Activated naive CD8-positive, alpha-beta T cell treated with anti-CD3 and anti-CD28 coated beads for 36 hours (primary cell): ENCODE data around the gene NOTCH2. TPM values are rescaled to one million over a fixed set of nuclear protein-coding genes. Genes with fewer than 3 reads are reported as not detected.

ENCODE experiments used
- DNase-seq: peaks from one replicate; pipeline ENCODE4 v3.0.0; 2021
- H3K27ac Mint-ChIP-seq: one replicate; pipeline ENCODE4 v1.8.0; 2022; ENCODE audit warnings: mild to moderate bottlenecking, moderate library complexity, mixed read lengths
- H3K27me3 Mint-ChIP-seq: one replicate; pipeline ENCODE4 v1.8.0; 2022; ENCODE audit warnings: mild to moderate bottlenecking, mixed read lengths
- H3K36me3 Mint-ChIP-seq: one replicate; pipeline ENCODE4 v1.8.0; 2021; ENCODE audit warnings: mild to moderate bottlenecking, mixed read lengths
- H3K4me1 Mint-ChIP-seq: one replicate; pipeline ENCODE4 v1.8.0; 2021; ENCODE audit warnings: mixed read lengths
- H3K4me3 Mint-ChIP-seq: one replicate; pipeline ENCODE4 v1.8.0; 2022; ENCODE audit warnings: mild to moderate bottlenecking, moderate library complexity, mixed read lengths
- H3K9me3 Mint-ChIP-seq: one replicate; pipeline ENCODE4 v1.8.0; 2022; ENCODE audit warnings: mixed read lengths
- total RNA-seq, 2 experiments: library from RNA; stranded (reverse); gene quantifications; one replicate each; pipeline ENCODE4 v1.2.3, GENCODE V29; 2021

The NOTCH2 gene
- total RNA-seq, 2 experiments from 2014 or later, result 39.5 to 46.2 TPM

GRCh38 chr1:119917304-119918055 lies 152.0 kb downstream of the NOTCH2 start:
- Mint-ChIP-seq H3K9me3 (no peaks in the 10 kb centered on the region), H3K4me3 (no peak overlapping the region), H3K27ac (no peak overlapping the region), H3K27me3 (no peaks in the 10 kb centered on the region), H3K36me3 (peaks cover 36% of the 10 kb centered on the region), H3K4me1 (no peaks in the 10 kb centered on the region)
- no peak for DNase-seq

GRCh38 chr1:119915517-119915916 lies 153.9 kb downstream of the NOTCH2 start:
- H3K36me3 Mint-ChIP-seq, result peaks cover 28% of the 10 kb centered on the region
- no peak overlapping the region for H3K4me3 Mint-ChIP-seq
- no peak for DNase-seq
- no peaks in the 10 kb centered on the region for H3K27me3 Mint-ChIP-seq
- H3K9me3 Mint-ChIP-seq, result no peaks in the 10 kb centered on the region
- H3K4me1 Mint-ChIP-seq, result no peaks in the 10 kb centered on the region
- no peak overlapping the region for H3K27ac Mint-ChIP-seq

- Mint-ChIP-seq H3K27ac (no peak overlapping the region), H3K4me3 (no peak overlapping the region), H3K36me3 (peaks cover 26% of the 10 kb centered on the region), H3K4me1 (no peaks in the 10 kb centered on the region), H3K27me3 (no peaks in the 10 kb centered on the region), H3K9me3 (no peaks in the 10 kb centered on the region)
- DNase-seq, result no peak
These were observed 155.4 kb downstream of the NOTCH2 start for GRCh38 chr1:119914071-119914470.

DNA sequence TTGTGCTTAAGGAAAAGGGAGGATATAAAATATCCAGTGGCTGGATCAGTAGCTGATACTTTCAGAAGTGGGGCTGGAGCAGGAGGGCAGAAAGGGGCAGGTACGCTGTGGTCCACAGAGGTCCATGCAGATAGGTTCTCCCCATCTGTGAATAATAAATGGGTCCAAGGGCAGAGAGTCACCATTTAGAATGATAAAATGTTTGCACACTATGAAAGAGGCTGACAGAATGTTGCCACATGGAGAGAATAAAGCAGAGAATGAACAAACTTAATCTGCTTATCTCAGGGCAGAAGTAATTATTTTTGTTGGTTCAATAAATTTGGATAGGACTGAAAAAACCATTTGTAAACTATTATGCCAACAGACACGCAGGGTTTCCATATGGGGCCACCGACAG lies 156.5 kb downstream of the NOTCH2 start:
- Mint-ChIP-seq H3K36me3 (peaks cover 23% of the 10 kb centered on the region), H3K4me1 (no peaks in the 10 kb centered on the region), H3K4me3 (no peak overlapping the region), H3K27ac (no peak overlapping the region), H3K9me3 (no peaks in the 10 kb centered on the region), H3K27me3 (no peaks in the 10 kb centered on the region)
- no peak for DNase-seq

DNA sequence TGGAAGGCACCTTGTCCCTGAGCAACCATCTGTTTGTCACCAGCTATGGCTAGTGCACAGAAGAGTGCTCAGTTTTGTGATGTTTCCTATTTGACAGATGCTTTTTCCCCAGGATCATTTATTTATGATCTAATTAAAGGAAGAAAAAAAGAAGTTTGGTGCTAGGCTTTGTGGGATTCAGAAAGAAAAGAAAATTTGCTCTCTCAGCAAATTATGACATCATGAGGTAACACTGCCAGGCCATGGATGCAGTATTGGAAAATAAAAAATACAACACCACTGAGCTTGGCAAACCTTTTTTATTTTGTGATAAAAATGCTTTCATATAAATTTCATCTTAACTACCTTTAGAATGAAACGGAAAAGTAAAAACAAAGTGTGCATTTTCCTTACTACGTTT lies 157.7 kb downstream of the NOTCH2 start:
- Mint-ChIP-seq H3K4me3 (no peak overlapping the region), H3K27me3 (peaks cover 4% of the 10 kb centered on the region), H3K9me3 (no peaks in the 10 kb centered on the region), H3K4me1 (no peaks in the 10 kb centered on the region), H3K36me3 (peaks cover 18% of the 10 kb centered on the region), H3K27ac (no peak overlapping the region)
- DNase-seq, result no peak

GRCh38 chr1:119910618-119911017 lies 158.8 kb downstream of the NOTCH2 start:
- H3K4me1 Mint-ChIP-seq, result no peaks in the 10 kb centered on the region

DNA sequence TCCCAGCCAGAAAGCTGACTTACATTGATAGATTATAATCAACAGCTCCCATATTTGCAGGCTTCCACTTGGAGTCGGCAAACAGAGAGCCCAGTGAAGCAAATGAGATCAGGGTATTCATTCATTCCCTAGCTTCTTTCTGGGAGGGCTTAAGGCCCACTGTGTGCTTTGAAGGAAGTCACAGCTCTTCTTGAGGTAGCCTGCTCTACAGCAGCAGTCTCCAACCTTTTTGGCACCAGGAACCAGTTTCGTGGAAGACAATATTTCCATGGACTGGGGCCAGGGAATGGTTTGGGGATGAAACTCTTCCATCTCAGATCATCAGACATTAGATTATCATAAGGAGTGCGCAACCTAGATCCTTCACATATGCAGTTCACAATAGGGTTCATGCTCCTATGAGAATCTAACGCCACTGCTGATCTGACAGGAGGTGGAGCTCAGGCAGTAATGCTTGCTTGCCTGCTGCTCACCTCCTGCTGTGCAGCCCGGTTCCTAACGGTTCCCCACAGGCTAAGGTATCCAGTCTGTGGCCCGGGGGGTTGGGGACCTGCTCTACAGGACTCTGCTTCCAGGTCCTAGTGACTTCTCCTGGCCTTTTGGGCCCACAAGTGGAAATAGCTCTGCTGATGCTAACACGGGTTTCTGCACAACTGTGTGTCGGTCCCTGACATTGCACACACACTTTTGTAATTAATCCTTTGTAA lies 159.4 kb downstream of the NOTCH2 start:
- Mint-ChIP-seq H3K4me3 (no peak overlapping the region), H3K27me3 (peaks cover 9% of the 10 kb centered on the region), H3K9me3 (peaks cover 7% of the 10 kb centered on the region), H3K36me3 (peaks cover 3% of the 10 kb centered on the region), H3K27ac (no peak overlapping the region), H3K4me1 (no peaks in the 10 kb centered on the region)
- no peak for DNase-seq

More at GRCh38 chr1:119910618-119911017, 158.8 kb downstream of the NOTCH2 start:
- no peak overlapping the region for H3K27ac Mint-ChIP-seq
- peaks cover 3% of the 10 kb centered on the region for H3K9me3 Mint-ChIP-seq
- DNase-seq, result no peak
- peaks cover 7% of the 10 kb centered on the region for H3K27me3 Mint-ChIP-seq
- peaks cover 9% of the 10 kb centered on the region for H3K36me3 Mint-ChIP-seq
- no peak overlapping the region for H3K4me3 Mint-ChIP-seq

DNA sequence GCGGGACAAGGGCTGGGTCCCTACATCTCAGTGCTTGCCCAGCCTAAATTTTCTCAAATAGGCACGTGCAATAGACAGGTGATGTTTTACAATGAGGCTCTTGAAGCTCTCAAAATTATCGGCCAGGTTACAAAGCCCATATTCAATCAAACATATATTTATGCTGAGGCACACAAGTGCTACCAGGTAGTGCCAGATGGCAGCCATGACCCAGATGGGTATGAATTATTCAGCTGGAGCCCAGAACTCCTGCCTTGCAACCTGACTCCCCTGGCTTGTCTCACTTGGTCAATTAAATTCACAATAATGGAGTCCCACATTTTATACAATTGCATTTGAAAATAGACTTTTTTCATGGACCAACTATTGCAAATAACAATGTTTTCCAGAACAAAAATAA lies 160.8 kb downstream of the NOTCH2 start:
- Mint-ChIP-seq H3K4me1 (no peaks in the 10 kb centered on the region), H3K27ac (no peak overlapping the region), H3K27me3 (peaks cover 9% of the 10 kb centered on the region), H3K36me3 (no peaks in the 10 kb centered on the region), H3K9me3 (peaks cover 11% of the 10 kb centered on the region), H3K4me3 (no peak overlapping the region)
- no peak for DNase-seq

DNA sequence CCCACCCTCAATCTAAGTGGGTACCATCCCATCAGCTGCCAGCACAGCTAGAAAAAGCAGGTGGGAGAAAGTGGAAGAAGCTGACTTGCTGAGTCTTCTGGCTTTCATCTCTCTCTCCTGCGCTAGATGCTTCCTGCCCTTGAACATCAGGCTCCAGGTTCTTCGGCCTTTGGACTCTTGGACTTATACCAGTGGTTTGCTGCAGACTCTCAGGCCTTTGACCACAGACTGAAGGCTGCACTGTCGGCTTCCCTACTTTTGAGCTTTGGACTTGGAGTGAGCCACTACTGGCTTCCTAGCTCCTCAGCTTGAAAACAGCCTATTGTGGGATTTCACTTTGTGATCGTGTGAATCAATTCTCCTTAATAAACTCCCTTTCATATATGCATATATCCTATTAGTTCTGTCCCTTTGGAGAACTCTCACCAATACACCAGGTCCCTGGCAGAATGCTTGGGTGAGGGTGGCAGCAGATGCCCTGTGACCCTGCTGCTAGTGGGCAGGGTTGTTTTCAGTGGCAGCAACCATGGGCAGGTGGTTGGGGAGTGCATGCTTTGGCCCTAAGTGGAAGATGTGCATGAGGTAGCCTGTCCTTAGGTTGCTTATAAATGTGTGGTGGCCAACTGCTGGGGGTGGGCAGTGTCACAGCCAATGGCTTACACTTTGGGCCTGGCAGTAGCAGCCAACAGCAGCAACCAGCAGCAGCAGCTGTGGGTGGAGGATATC lies 162.4 kb downstream of the NOTCH2 start:
- Mint-ChIP-seq H3K4me1 (no peaks in the 10 kb centered on the region), H3K27me3 (peaks cover 14% of the 10 kb centered on the region), H3K9me3 (peaks cover 11% of the 10 kb centered on the region), H3K4me3 (no peak overlapping the region), H3K36me3 (no peaks in the 10 kb centered on the region), H3K27ac (no peak overlapping the region)
- DNase-seq, result no peak

DNA sequence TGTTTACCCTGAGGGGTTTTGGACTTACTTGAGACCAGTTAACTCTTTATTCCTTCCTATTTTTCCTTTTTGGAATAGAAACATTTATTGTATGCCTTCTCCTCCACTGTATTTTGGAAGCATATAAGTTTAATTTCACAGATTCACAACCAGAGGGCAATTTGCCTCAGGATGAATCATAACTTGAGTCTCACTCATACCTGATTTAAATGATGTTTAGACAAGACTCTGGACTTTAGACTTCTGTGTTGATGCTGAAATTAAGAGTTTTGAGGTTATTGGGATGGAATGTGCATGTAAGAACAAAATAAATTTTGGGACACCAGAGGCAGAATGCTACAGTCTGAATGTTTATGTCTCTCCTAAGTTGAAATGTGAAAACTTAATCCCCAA lies 166.0 kb downstream of the NOTCH2 start:
- Mint-ChIP-seq H3K27ac (no peak overlapping the region), H3K4me1 (no peaks in the 10 kb centered on the region), H3K27me3 (peaks cover 14% of the 10 kb centered on the region), H3K4me3 (no peak overlapping the region), H3K36me3 (no peaks in the 10 kb centered on the region), H3K9me3 (peaks cover 11% of the 10 kb centered on the region)
- no peak for DNase-seq

DNA sequence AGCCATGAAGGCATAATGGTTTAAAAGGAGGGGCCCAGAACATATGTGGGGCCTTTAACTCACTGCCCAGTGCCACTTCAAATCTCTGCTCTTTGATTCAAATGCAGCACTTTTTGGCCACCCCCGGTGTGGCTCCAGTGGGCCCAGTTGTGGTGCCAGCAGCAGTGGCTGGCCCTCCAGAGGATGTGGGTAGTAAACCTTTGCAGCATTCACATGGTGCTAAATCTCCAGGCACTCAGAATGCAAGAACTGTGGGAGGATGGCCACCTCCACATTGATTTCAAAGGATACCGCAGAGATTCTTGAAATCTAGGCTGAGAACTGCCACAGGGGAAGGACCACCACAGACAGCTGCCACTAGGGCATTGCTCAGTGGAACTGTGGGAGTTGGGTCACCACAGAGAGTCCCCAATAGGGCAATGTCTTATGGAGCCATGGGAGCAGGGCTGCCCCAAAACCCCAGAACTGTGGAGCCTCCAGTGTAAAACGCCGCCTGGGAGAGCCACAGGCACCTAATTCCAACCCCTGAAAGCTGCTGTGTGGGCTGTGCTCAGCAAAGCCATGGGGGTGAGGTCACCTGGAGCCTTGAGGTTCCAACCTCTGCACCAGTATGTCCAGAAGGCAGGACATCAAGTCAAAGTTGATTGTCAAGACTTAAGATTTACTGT lies 166.6 kb downstream of the NOTCH2 start:
- peaks cover 11% of the 10 kb centered on the region for H3K9me3 Mint-ChIP-seq
- no peak for DNase-seq
- no peak overlapping the region for H3K27ac Mint-ChIP-seq
- H3K27me3 Mint-ChIP-seq, result peaks cover 14% of the 10 kb centered on the region
- H3K36me3 Mint-ChIP-seq, result no peaks in the 10 kb centered on the region
- no peaks in the 10 kb centered on the region for H3K4me1 Mint-ChIP-seq
- H3K4me3 Mint-ChIP-seq, result no peak overlapping the region

GRCh38 chr1:119898981-119899720 lies 170.3 kb downstream of the NOTCH2 start:
- no peaks in the 10 kb centered on the region for H3K36me3 Mint-ChIP-seq
- no peak overlapping the region for H3K4me3 Mint-ChIP-seq
- no peak for DNase-seq
- no peaks in the 10 kb centered on the region for H3K9me3 Mint-ChIP-seq
- H3K27ac Mint-ChIP-seq, result no peak overlapping the region
- peaks cover under 1% of the 10 kb centered on the region for H3K4me1 Mint-ChIP-seq
- peaks cover 13% of the 10 kb centered on the region for H3K27me3 Mint-ChIP-seq

GRCh38 chr1:119898530-119898929 lies 170.9 kb downstream of the NOTCH2 start:
- Mint-ChIP-seq H3K27me3 (peaks cover 18% of the 10 kb centered on the region), H3K9me3 (no peaks in the 10 kb centered on the region), H3K4me1 (peaks cover 6% of the 10 kb centered on the region), H3K27ac (no peak overlapping the region), H3K36me3 (no peaks in the 10 kb centered on the region), H3K4me3 (no peak overlapping the region)
- DNase-seq, result no peak

DNA sequence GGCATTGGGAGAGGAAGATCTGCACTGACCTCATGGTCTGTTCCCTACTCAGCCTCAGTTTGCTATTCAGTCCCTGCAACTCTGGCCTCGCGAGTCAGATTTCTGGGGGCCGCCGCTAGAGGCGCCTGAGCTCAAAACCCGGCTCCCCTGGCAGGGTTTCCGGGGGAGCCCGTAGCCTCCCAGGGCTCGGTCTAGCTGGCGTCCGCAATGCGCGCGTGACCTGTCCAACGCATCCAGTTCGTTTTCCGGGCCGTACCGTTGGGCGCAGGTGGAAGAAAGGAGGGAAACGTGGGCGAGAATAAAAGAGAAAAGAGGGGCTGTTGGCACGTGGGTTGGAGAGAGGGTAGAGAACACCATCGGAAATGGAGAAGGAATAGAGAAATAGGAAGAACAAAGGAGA lies 173.2 kb downstream of the NOTCH2 start, which contains the start of gene ADAM30:
Gene ADAM30, minus strand, starts transcription at position 213 of the 400 bp plus-strand sequence. Its CDS starts 179 bp downstream, at position 34.
- Mint-ChIP-seq H3K27ac (no peak within 1 kb of the TSS), H3K36me3 (no peaks in the 10 kb centered on the region), H3K27me3 (peaks cover 24% of the 10 kb centered on the region), H3K4me3 (no peak within 1 kb of the TSS), H3K9me3 (no peaks in the 10 kb centered on the region), H3K4me1 (peaks cover 12% of the 10 kb centered on the region)
- DNase-seq, result no peak
